H1 (cell line): Measurements from ENCODE around the gene DRP2. TPM values are rescaled to one million over a fixed set of nuclear protein-coding genes. Genes with fewer than 3 reads are reported as not detected.

Experiments used
- CTCF ChIA-PET: fragments of 300-600 bp; sonication (Branson Sonifier 250); formaldehyde crosslinking; loops from one replicate; lab custom pipeline; 2021; ENCODE audit not compliant: partially characterized antibody; lab: Charles Lee
- POLR2A ChIA-PET: fragments of 300-600 bp; sonication (Branson Sonifier 250); formaldehyde crosslinking; loops from one replicate; lab custom pipeline; 2021; ENCODE audit warnings: inconsistent platforms; ENCODE audit not compliant: partially characterized antibody; lab: Charles Lee
- DNase-seq, 2 experiments: peaks; one replicate each; pipeline versions ENCODE4 v3.0.0 to v3.0.0-alpha.2; 2010 to 2022; ENCODE audit warnings: low spot score in 2 of 2, low read depth in 1 of 2, mixed read lengths in 1 of 2
- FAIRE-seq: peaks from 2 replicates; lab custom pipeline; 2011; peaks lifted over from hg19 to GRCh38; lab: Jason Lieb, UNC
- H2AFZ ChIP-seq: 2 replicates; pipeline ENCODE4 v1.8.1; 2012; ENCODE audit warnings: low read length, inconsistent platforms
- H2AK5ac ChIP-seq: 2 replicates; pipeline ENCODE4 v1.6.1; 2013; ENCODE audit warnings: low read depth, low read length
- H2BK120ac ChIP-seq: replicated peaks from 2 replicates; pipeline ENCODE3; 2013; ENCODE audit warnings: low read depth, low read length, inconsistent platforms
- H2BK12ac ChIP-seq: 2 replicates; pipeline ENCODE4 v1.6.1; 2013; ENCODE audit warnings: low read depth, low read length
- H2BK15ac ChIP-seq: 2 replicates; pipeline ENCODE4 v1.6.1; 2013; ENCODE audit warnings: low read length
- H2BK20ac ChIP-seq: 2 replicates; pipeline ENCODE4 v1.6.1; 2013; ENCODE audit warnings: low read length
- H2BK5ac ChIP-seq: 2 replicates; pipeline ENCODE4 v1.6.1; 2013; ENCODE audit warnings: low read depth, low read length
- H3K14ac ChIP-seq: 2 replicates; pipeline ENCODE4 v1.6.1; 2013; ENCODE audit warnings: inconsistent platforms; ENCODE audit not compliant: insufficient read length
- H3K18ac ChIP-seq: 2 replicates; pipeline ENCODE4 v1.6.1; 2013; ENCODE audit warnings: low read length; ENCODE audit errors: extremely low read depth
- H3K23ac ChIP-seq: 2 replicates; pipeline ENCODE4 v1.6.1; 2013; ENCODE audit warnings: inconsistent platforms; ENCODE audit not compliant: insufficient read length
- H3K23me2 ChIP-seq: 2 replicates; pipeline ENCODE4 v1.6.1; 2013; ENCODE audit warnings: low read depth, low read length
- H3K27ac ChIP-seq: 2 replicates; pipeline ENCODE4 v1.6.1; 2011; ENCODE audit warnings: low read depth, low read length, inconsistent platforms
- H3K27me3 ChIP-seq, 4 experiments: replicated peaks in 1 of 4; 1 replicate in 1 of 4; 2 replicates in 3 of 4; pipeline versions ENCODE4 v1.6.1 to v1.8.1; 2011 to 2013; ENCODE audit warnings: low read length in 3 of 4, mild to moderate bottlenecking in 3 of 4, inconsistent platforms in 2 of 4, mixed read lengths in 2 of 4, moderate library complexity in 1 of 4; ENCODE audit not compliant: control insufficient read depth in 3 of 4, insufficient read depth in 3 of 4; ENCODE audit errors: extremely low read depth in 1 of 4
- H3K36me3 ChIP-seq, 4 experiments: 2 replicates each; pipeline versions ENCODE4 v1.6.1 to v1.8.1; 2011 to 2013; ENCODE audit warnings: mild to moderate bottlenecking in 4 of 4, low read length in 3 of 4, moderate library complexity in 2 of 4, control low read depth in 1 of 4, inconsistent platforms in 1 of 4; ENCODE audit not compliant: insufficient read depth in 4 of 4, control insufficient read depth in 2 of 4
- H3K4ac ChIP-seq: replicated peaks from 2 replicates; pipeline ENCODE3; 2013; ENCODE audit warnings: low read length, low read depth, mixed read lengths, inconsistent platforms; ENCODE audit not compliant: insufficient read length
- H3K4me1 ChIP-seq, 4 experiments: replicated peaks in 1 of 4; 1 replicate in 1 of 4; 2 replicates in 3 of 4; pipeline versions ENCODE4 v1.6.1 to v1.8.1; 2011 to 2013; ENCODE audit warnings: low read length in 3 of 4, inconsistent platforms in 2 of 4, mixed read lengths in 1 of 4; ENCODE audit not compliant: insufficient read depth in 4 of 4, control insufficient read depth in 3 of 4
- H3K4me2 ChIP-seq, 2 experiments: 2 replicates each; pipeline versions ENCODE4 v1.6.1 to v1.8.1; 2011 to 2013; ENCODE audit warnings: low read depth in 2 of 2, low read length in 2 of 2, control low read depth in 1 of 2, inconsistent platforms in 1 of 2, mild to moderate bottlenecking in 1 of 2; ENCODE audit not compliant: insufficient read depth in 1 of 2
- H3K4me3 ChIP-seq, 4 experiments: fragments of 200-600, 300-600 bp in 1 of 4; sonication (generic), shearing (Covaris generic), sonication (Bioruptor Twin) in 1 of 4; 2 replicates each; pipeline versions ENCODE4 v1.5.1 to v1.8.1; 2011 to 2016; ENCODE audit warnings: low read length in 4 of 4, low read depth in 3 of 4, control low read depth in 2 of 4, inconsistent platforms in 2 of 4, mild to moderate bottlenecking in 2 of 4, mixed read lengths in 1 of 4, moderate library complexity in 1 of 4; ENCODE audit not compliant: insufficient read depth in 2 of 4; ENCODE audit errors: extremely low read depth in 1 of 4
- H3K56ac ChIP-seq: replicated peaks from 2 replicates; pipeline ENCODE3; 2013; ENCODE audit warnings: low read depth, mild to moderate bottlenecking, mixed read lengths, low read length, inconsistent platforms; ENCODE audit not compliant: insufficient read length
- H3K79me1 ChIP-seq: 2 replicates; pipeline ENCODE4 v1.6.1; 2013; ENCODE audit warnings: low read depth, low read length, control low read depth
- H3K79me2 ChIP-seq, 2 experiments: 2 replicates each; pipeline versions ENCODE4 v1.6.1 to v1.8.1; 2012 to 2013; ENCODE audit warnings: low read length in 2 of 2, mild to moderate bottlenecking in 2 of 2, inconsistent platforms in 1 of 2; ENCODE audit not compliant: insufficient read depth in 2 of 2, control insufficient read depth in 1 of 2
- H3K9ac ChIP-seq, 4 experiments: replicated peaks in 1 of 4; 1 replicate in 1 of 4; 2 replicates in 3 of 4; pipeline versions ENCODE4 v1.6.1 to v1.8.1; 2011 to 2013; ENCODE audit warnings: low read depth in 3 of 4, low read length in 3 of 4, control low read depth in 2 of 4, mild to moderate bottlenecking in 2 of 4, moderate library complexity in 2 of 4, inconsistent platforms in 1 of 4; ENCODE audit errors: extremely low read depth in 1 of 4
- H3K9me3 ChIP-seq, 2 experiments: 2 replicates each; pipeline versions ENCODE4 v1.6.1 to v1.8.1; 2012 to 2013; ENCODE audit warnings: mild to moderate bottlenecking in 2 of 2, moderate library complexity in 2 of 2, control low read depth in 1 of 2, inconsistent platforms in 1 of 2, low read depth in 1 of 2, low read length in 1 of 2, mixed read lengths in 1 of 2; ENCODE audit not compliant: insufficient read depth in 2 of 2
- H4K20me1 ChIP-seq, 2 experiments: replicated peaks in 1 of 2; 2 replicates each; pipeline versions ENCODE3 to v1.8.1; 2011 to 2013; ENCODE audit warnings: inconsistent platforms in 2 of 2, low read length in 2 of 2, mild to moderate bottlenecking in 1 of 2; ENCODE audit not compliant: insufficient read depth in 2 of 2, control insufficient read depth in 1 of 2
- H4K5ac ChIP-seq: 2 replicates; pipeline ENCODE4 v1.6.1; 2013; ENCODE audit warnings: low read length, low read depth, mixed read lengths, inconsistent platforms; ENCODE audit not compliant: insufficient read length
- H4K8ac ChIP-seq: 2 replicates; pipeline ENCODE4 v1.8.0; 2013; ENCODE audit warnings: mild to moderate bottlenecking, moderate library complexity, low read length, inconsistent platforms; ENCODE audit not compliant: insufficient read depth; ENCODE audit errors: extremely low read depth
- H4K91ac ChIP-seq: replicated peaks from 2 replicates; pipeline ENCODE3; 2013; ENCODE audit warnings: low read length, mixed read lengths, inconsistent platforms; ENCODE audit not compliant: insufficient read length
- CEBPB ChIP-seq: IDR thresholded peaks from 2 replicates; pipeline ENCODE4 v1.6.1; 2012; ENCODE audit warnings: low read depth, low read length
- EZH2 ChIP-seq: fragments of 200-600 bp; sonication (generic); IDR thresholded peaks from 2 replicates; pipeline ENCODE4 v1.7.1; 2012; ENCODE audit warnings: low read depth, mild to moderate bottlenecking, moderate library complexity, low read length, inconsistent platforms; ENCODE audit not compliant: severe bottlenecking
- GABPA ChIP-seq: IDR thresholded peaks from 2 replicates; pipeline ENCODE4 v1.6.1; 2011; ENCODE audit warnings: mild to moderate bottlenecking, low read length, moderate library complexity, borderline replicate concordance; ENCODE audit not compliant: insufficient read depth
- JUND ChIP-seq: IDR thresholded peaks from 2 replicates; pipeline ENCODE4 v1.6.1; 2011; ENCODE audit warnings: mild to moderate bottlenecking, improper control_type of control experiment, low read length
- RBBP5 ChIP-seq: IDR thresholded peaks from 2 replicates; pipeline ENCODE4 v1.7.1; 2012; ENCODE audit warnings: low read depth, mild to moderate bottlenecking, inconsistent platforms, low read length, moderate library complexity, borderline replicate concordance
- SP2 ChIP-seq: IDR thresholded peaks from 2 replicates; pipeline ENCODE4 v1.6.1; 2012; ENCODE audit warnings: mild to moderate bottlenecking, low read length, inconsistent platforms
- SP4 ChIP-seq: IDR thresholded peaks from 2 replicates; pipeline ENCODE4 v1.6.1; 2012; ENCODE audit warnings: low read length, inconsistent platforms
- WGBS, 2 experiments: shearing (Covaris generic) in 1 of 2; methylation state at CpG; one replicate each; pipeline versions ENCODE4 v1.1.6 to v1.1.7; 2013 to 2015; ENCODE audit warnings: low lambda C conversion rate in 2 of 2, mixed read lengths in 2 of 2, inconsistent platforms in 1 of 2, low coverage in 1 of 2, missing lambda C conversion rate in 1 of 2; ENCODE audit not compliant: insufficient replicate concordance in 2 of 2, insufficient coverage in 1 of 2, insufficient read length in 1 of 2; ENCODE audit errors: extremely low coverage in 1 of 2, missing lambda C conversion rate in 1 of 2; 5-methylcytosine and 5-hydroxymethylcytosine counted together
- polyA plus RNA-seq, 7 experiments: library from polyadenylated mRNA; depleted of rRNA in 3 of 7; stranded (reverse) in 5 of 7; unstranded in 2 of 7; fragments of >200 nt in 5 of 7; fragments of 200-250 nt in 2 of 7; gene quantifications; 1 replicate in 5 of 7; 2 replicates in 1 of 7; 4 replicates in 1 of 7; pipeline versions ENCODE4 v1.2.1 to v1.2.3, GENCODE V29; 2011 to 2013; ENCODE audit warnings: missing spikeins in 2 of 7, mixed read lengths in 2 of 7
- total RNA-seq: library from RNA; stranded (reverse); fragmentation: NEBNext Ultra II Directional; extraction: Animal tissue kit (Norgen Biotek cat#: 25700); gene quantifications from 2 replicates; pipeline ENCODE4 v1.2.1, GENCODE V29; 2021

DRP2 gene
- total and polyA plus RNA-seq, 2 of the 8 experiments (the other 6 are each of a cell fraction or from before 2014, with no cell fraction given), result 0.18 to 0.20 TPM

- CTCF ChIA-PET, result no interaction called here
- H3K4me1 ChIP-seq, result no peaks in the 10 kb centered on the region
- FAIRE-seq, result no peak
Measured at GRCh38 chrX:101252634-101253033, 33.0 kb downstream of the DRP2 start.

More at GRCh38 chrX:101252634-101253033, 33.0 kb downstream of the DRP2 start:
- Histone ChIP-seq H3K4me2 (no peak overlapping the region), H2BK12ac (no peak overlapping the region), H4K8ac (no peak overlapping the region), H3K9me3 (no peaks in the 10 kb centered on the region), H3K79me1 (no peaks in the 10 kb centered on the region), H2AK5ac (no peak overlapping the region), H3K23me2 (no peaks in the 10 kb centered on the region), H3K18ac (no peak overlapping the region), H4K20me1 (no peaks in the 10 kb centered on the region), H2BK15ac (no peak overlapping the region), H2BK5ac (no peak overlapping the region), H2BK20ac (no peak overlapping the region), H3K9ac (no peak overlapping the region), H3K23ac (no peak overlapping the region), H3K56ac (no peak overlapping the region), H2AFZ (no peak overlapping the region), H3K4ac (no peak overlapping the region), H3K4me3 (no peak overlapping the region), H3K36me3 (no peaks in the 10 kb centered on the region), H3K27me3 (no peaks in the 10 kb centered on the region), H3K14ac (no peak overlapping the region), H3K27ac (no peak overlapping the region), H3K79me2 (no peaks in the 10 kb centered on the region), H4K5ac (no peak overlapping the region), H4K91ac (no peak overlapping the region), H2BK120ac (no peak overlapping the region)
- POLR2A ChIA-PET, result interaction anchor here (1.7 kb wide), 1 partner anchor 138 kb away, joined by 4 read pairs; the partner anchor contains the start of gene RPL36A
- DNase-seq, result no peak
- TF ChIP-seq JUND (no peak), CEBPB (no peak), SP4 (no peak), SP2 (no peak), GABPA (no peak), RBBP5 (no peak), EZH2 (no peak)
- 75% methylated on average over 1 of the region's 2 CpGs; no CpG with 5 or more reads in 1 of the 2 experiments for WGBS, 2 experiments
